ENCODE measurements around the gene ENPEP.
"Not testable (repeated sequence)": the region's sequence is repeated elsewhere in the genome, so short reads cannot be mapped to it uniquely, and the experiment has no call there.

ENPEP gene

GRCh38 chr4:110475881-110476818 is at the start of gene ENPEP:
ENPEP (plus strand) TSS chr4:110476155; CDS start chr4:110476415, 260 bp downstream.
- no peak for DNase-seq

GRCh38 chr4:110431805-110432204 is 44.1 kb upstream of the ENPEP start:
- not testable (repeated sequence) for DNase-seq

GRCh38 chr4:110437292-110437691 is 38.7 kb upstream of the ENPEP start:
- not testable (repeated sequence) for DNase-seq

- not testable (repeated sequence) for DNase-seq
Measured at GRCh38 chr4:110439209-110439608, 36.7 kb upstream of the ENPEP start.

GRCh38 chr4:110442309-110442708 is 33.6 kb upstream of the ENPEP start:
- no peak for DNase-seq

GRCh38 chr4:110442788-110443187 is 33.2 kb upstream of the ENPEP start:
- no peak for DNase-seq

- DNase-seq: no peak
Measured at GRCh38 chr4:110449947-110450346, 26.0 kb upstream of the ENPEP start.

GRCh38 chr4:110452546-110452945 is 23.4 kb upstream of the ENPEP start:
- DNase-seq: no peak

GRCh38 chr4:110454441-110454840 is 21.5 kb upstream of the ENPEP start:
- DNase-seq: no peak

- no peak for DNase-seq
Measured at GRCh38 chr4:110458494-110459266, 17.3 kb upstream of the ENPEP start.

GRCh38 chr4:110460074-110460746 is 15.7 kb upstream of the ENPEP start:
- no peak for DNase-seq

GRCh38 chr4:110467400-110467799 is 8.6 kb upstream of the ENPEP start:
- DNase-seq: no peak

GRCh38 chr4:110472583-110473329 is 3.2 kb upstream of the ENPEP start:
- no peak for DNase-seq

- DNase-seq: no peak
Measured at GRCh38 chr4:110474481-110474880, 1.5 kb upstream of the ENPEP start.

GRCh38 chr4:110475080-110475479 is 875 bp upstream of the ENPEP start:
- not testable (repeated sequence) for DNase-seq

- no peak for DNase-seq
Measured at GRCh38 chr4:110477836-110478235, 1.9 kb downstream of the ENPEP start.

- no peak for DNase-seq
Measured at GRCh38 chr4:110480031-110480549, 4.1 kb downstream of the ENPEP start.

- no peak for DNase-seq
Measured at GRCh38 chr4:110480746-110481271, 4.9 kb downstream of the ENPEP start.

- DNase-seq: no peak
Measured at GRCh38 chr4:110483516-110483915, 7.6 kb downstream of the ENPEP start.

GRCh38 chr4:110484029-110484428 is 8.1 kb downstream of the ENPEP start:
- peak; percentile 73 to 89 for DNase-seq

- peak; percentile 37 to 60 for DNase-seq
Measured at GRCh38 chr4:110484767-110485166, 8.8 kb downstream of the ENPEP start.

GRCh38 chr4:110485452-110485851 is 9.5 kb downstream of the ENPEP start:
- no peak for DNase-seq

All from inflammatory macrophage treated with lipopolysaccharide for 1 hour (primary cell).